Stimulated activated CD4-positive, alpha-beta T cell treated with anti-CD3 and anti-CD28 coated beads, Interleukin-2, amount 100 ng/mL, for 4 hours (primary cell): ENCODE data around the gene SIM2.
"Not testable (repeated sequence)": the region's sequence is repeated elsewhere in the genome, so short reads cannot be mapped to it uniquely, and the experiment has no call there.

Experiments used
- DNase-seq: peaks from one replicate; pipeline ENCODE4 v3.0.0-alpha.2; 2020; ENCODE audit warnings: low read depth

SIM2 gene

DNA sequence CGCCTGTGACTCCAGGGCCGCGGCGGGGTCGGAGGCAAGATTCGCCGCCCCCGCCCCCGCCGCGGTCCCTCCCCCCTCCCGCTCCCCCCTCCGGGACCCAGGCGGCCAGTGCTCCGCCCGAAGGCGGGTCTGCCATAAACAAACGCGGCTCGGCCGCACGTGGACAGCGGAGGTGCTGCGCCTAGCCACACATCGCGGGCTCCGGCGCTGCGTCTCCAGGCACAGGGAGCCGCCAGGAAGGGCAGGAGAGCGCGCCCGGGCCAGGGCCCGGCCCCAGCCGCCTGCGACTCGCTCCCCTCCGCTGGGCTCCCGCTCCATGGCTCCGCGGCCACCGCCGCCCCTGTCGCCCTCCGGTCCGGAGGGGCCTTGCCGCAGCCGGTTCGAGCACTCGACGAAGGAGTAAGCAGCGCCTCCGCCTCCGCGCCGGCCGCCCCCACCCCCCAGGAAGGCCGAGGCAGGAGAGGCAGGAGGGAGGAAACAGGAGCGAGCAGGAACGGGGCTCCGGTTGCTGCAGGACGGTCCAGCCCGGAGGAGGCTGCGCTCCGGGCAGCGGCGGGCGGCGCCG is at the start of gene SIM2:
SIM2 (plus strand) TSS at position 135 of the 565 bp plus-strand sequence. CDS start 632 bp downstream, outside the sequence.
- DNase-seq, result no peak

- DNase-seq, result no peak
Measured at GRCh38 chr21:36654324-36654723, 44.6 kb upstream of the SIM2 start.

- DNase-seq, result no peak
Measured at GRCh38 chr21:36654796-36655325, 44.1 kb upstream of the SIM2 start.

- no peak for DNase-seq
Measured at GRCh38 chr21:36656138-36656537, 42.8 kb upstream of the SIM2 start.

DNA sequence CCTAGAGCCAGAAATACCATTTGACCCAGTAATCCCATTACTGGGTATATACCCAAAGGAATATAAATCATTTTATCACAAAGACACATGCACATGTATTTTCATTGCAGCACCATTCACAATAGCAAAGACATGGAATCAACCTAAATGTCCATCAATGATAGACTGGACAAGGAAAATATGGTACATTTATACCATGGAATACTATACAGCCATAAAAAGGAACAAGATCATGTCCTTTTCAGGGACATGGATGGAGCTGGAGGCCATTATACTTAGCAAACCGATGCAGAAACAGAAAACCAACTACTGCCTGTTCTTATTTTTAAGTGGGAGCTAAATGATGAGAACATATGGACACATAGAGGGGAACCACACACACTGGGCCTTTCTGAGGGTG is 41.6 kb upstream of the SIM2 start:
- DNase-seq, result not testable (repeated sequence)

DNA sequence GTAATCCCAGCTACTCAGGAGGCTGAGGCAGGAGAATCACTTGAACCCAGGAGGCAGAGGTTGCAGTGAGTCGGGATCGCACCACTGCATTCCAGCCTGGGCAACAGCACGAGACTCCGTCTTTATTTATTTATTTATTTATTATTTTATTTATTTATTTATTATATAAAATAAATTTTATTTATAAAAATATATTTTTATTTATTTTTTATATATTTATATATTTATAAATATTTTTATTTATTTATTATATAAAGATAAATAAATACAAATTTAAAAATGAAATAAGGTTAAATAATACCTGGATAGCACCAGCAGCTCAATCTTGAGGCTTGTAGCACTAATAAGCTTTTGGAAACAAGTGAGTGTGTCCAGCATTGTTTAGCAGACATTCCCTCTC is 40.9 kb upstream of the SIM2 start:
- no peak for DNase-seq

DNA sequence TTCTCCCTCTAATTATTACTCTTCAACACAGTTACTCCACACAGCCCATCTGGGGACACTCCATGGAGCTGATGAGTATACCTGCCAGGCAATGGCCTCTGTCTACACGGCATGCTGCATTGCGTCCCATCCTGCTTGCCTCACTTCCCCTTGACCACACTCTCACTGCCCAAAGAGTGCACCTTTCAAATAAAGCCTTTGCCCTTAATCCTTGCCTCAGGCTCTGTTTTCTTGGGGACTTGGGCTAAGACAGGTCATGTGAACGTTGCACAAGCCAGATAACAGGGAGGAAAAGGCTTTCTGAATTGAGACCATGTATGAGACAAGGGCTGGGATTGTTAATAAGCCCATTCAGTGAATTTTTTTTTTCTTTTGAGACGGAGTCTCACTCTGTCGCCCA is 40.0 kb upstream of the SIM2 start:
- DNase-seq, result no peak

DNA sequence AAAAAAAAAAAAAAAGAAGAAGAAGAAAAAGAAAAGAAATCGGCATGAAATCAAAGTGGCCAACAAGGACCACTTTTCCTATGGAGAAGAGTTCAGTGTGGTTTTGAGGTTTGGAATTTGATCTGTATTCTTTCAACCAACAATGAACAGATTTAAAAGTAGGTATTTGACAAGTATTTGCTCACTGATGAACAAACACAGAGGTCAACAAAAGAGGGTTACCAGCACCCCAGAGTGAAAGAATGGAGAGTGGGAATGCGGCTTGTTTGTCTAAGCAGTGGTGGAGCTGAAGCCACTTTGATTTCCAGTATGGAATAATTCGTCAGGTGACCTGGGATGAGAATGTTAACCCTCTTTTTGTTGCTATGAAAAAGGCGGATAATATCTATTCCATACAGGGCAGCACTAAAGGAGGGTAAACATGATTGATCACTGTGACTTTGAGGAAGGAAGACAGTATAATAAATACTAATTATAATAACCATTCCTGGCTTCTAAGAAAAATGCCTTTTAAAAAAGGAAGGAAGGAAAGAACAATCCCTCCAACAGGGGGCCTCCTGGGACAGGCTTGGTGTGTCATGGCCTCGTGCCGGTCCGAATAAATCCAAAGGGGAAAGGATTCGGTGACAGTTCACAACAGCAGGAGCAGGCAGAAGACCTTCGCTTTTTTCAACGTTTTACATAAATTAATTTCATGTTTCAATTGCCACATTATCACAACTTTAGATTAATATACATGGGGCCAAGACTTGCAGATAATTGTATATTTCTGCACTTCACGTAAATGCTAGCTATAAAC is 37.2 kb upstream of the SIM2 start:
- DNase-seq, result no peak

DNA sequence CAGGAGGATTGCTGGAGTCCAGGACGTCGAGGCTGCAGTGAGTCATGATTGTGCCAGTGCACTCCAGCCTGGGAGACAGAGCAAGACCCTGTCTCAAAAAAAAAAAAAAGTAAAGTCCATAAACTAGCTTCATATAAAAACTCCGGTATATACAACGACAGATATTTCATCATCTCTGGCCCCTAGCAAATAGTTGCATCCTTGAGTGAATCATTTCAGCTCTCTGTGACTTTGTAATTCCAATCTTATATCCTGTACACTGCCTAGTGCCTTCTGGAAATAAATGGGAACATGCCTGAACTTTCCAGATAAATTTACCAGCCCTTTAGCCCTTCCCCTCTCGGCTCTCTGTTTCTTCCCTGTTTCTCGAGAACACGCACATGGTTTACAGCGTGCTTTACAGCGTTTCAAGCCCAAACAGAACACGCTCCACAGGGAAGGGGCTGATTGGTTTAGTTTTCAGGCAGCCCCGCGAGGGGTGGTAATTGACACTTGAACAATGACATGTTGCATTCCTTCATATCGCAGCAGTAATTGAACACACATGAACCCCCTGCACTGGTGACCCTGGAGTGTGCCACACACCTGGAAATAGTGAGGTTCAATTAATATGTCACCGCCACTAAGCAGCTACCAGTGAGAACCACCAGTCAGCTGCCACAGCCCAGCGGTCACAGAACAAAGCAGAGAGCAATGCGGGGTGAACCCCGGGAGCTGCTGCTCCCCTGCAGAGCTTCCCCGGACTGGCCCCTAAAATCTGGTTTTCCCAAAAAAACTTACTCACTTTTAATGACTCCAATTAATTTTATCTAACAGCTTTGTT is 35.7 kb upstream of the SIM2 start:
- no peak for DNase-seq

DNA sequence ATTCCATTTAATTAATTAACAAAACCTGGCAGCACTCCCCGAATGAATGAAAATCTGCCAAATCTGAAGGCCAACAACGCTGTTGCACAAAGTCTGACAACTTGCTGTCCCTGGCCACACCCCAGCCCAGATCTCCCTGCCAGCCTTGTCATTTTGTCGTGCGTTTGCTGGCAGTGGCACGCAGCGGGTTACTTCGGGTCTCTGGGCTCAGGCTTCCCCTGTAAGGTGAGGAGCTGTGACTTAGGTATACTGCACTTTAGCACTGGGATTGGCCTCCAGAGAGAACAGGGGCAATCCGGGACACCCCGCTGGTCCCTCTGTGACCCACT is 34.3 kb upstream of the SIM2 start:
- no peak for DNase-seq

DNA sequence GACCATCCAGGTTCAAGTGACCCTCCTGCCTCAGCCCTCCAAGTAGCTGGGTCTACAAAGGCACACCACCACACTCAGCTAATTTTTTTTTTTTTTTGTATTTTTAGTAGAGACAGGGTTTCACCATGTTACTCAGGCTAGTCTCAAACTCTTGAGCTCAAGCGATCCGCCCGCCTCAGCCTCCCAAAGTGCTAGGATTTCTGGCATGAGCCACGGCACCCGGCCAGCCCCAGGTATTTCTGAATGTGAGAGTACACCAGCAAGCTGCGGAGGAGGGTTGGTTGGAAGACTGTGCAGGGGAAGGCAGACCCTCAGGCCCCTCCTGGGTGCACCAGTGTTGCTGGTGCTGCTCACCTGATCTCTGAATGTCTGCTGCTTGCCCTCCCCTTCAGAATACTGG is 33.1 kb upstream of the SIM2 start:
- DNase-seq, result no peak

DNA sequence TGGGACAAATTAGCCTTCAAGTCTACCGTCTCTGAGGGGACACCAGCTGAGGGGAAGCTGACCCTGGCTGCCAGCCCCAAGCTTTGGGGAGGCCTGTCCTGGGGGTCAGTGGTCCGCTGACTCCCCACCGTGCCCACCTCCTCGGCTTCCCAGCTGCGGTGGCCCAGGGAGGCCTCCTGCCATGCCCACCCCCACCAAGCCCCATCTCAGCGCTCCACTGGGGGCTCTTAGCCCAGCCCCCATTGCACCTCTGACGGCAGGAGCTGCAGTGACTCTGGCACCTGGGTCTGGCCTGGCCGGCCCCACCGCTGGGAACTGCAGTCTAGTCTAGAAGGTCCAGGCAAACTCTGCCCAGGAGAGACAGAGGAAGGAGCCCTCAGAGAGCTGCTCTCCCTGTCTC is 30.2 kb upstream of the SIM2 start:
- DNase-seq, result no peak

GRCh38 chr21:36671836-36672235 is 27.1 kb upstream of the SIM2 start:
- no peak for DNase-seq

GRCh38 chr21:36672296-36672695 is 26.6 kb upstream of the SIM2 start:
- not testable (repeated sequence) for DNase-seq

DNA sequence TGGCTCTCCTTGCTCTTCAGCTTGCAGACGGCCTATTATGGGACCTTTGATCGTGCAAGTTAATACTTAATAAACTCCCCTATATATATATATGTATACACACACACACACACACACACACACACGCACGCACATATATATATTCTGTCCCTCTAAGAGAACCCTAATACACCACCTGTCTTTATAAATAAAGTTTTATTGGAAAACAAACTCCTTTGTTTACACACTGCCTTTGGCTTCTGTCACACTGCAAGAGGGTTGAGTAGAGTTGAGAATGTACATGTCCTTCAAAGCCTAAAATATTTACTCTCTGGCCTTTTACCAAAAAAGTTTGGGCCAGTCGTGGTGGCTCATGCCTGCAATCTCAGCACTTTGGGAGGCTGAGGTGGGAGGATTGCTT is 26.2 kb upstream of the SIM2 start:
- no peak for DNase-seq

DNA sequence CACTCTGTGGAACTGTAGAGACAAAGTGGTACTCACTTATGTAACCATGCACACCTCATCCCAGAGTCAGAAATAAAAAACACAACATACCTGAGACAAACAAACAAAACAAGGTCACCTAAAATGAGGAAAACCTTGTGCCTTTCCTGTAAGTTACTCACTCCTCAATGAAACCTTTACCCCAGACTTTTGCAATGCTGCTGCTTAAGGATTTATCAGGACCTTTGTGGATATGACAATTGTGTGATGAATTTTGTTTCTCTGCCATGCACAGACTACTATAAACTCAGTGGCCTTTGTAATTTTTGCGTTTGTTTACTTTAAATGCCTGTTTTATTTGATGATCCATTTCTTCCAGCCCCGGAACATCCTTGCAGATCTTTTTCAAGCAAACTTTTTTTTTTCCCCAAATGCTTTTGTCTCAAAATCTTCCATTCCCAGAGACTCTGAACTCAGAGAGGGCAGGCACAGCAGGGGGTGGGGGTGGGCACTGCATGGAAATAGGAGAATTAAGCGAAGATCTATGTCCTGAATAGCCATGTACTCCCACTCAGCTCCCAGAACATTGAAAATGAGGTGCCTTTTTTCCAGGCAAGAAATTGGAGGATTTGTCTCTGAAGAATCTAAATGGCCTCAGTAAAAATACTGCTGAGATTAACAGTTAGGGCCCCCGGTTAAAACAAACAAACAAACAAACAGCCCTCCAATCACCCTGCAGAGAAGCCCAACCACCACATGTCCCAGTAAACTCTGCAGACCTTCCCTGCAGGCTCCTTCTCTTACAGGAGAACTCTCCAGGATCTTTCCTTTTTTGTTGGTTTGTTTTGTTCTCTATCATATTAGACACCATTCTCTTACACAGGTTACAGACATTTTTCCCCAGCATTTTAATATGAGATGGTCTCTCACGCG is 22.6 kb upstream of the SIM2 start:
- DNase-seq, result no peak

DNA sequence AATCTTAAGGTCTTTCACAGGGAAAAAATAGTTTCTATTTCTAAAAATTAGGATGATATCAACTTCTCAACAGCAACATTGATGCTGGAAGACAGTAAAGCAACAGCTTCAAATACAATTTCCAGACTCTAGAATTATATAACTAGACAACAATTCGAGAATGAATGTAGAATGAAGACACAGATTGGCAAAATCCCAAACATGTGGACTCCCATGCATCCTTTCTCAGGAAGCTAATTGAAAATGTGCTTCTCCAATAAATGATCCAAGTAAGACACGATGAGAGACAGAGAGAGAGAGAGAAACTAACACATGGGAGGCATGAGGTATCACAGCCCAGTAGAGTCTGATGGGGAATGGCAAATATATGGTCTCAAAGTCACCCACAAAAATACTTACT is 21.5 kb upstream of the SIM2 start:
- DNase-seq, result no peak

GRCh38 chr21:36678538-36678937 is 20.4 kb upstream of the SIM2 start:
- DNase-seq, result no peak

DNA sequence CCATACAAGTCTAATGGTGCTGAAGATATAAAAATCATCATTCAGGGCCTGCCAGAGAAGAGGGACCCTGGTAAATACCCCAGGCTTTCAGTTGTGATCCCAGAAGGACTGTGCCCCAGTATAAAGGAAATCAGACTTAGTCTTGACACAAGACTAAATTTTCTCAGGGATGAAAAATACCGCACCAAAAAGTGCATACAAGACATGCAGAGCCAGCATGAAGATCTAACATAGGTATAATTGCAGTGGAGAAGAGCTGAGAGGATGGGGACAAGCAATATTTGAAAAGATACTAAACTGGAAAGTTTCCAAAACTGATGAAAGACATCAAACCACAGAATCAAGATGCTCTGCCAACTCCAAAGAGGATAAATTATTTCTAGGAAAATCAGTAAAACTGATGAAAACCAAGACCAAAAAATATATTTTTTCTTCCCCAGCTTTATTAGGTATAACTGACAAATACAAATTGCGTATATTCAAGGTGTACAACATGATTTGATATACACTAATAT is 17.7 kb upstream of the SIM2 start:
- no peak for DNase-seq

DNA sequence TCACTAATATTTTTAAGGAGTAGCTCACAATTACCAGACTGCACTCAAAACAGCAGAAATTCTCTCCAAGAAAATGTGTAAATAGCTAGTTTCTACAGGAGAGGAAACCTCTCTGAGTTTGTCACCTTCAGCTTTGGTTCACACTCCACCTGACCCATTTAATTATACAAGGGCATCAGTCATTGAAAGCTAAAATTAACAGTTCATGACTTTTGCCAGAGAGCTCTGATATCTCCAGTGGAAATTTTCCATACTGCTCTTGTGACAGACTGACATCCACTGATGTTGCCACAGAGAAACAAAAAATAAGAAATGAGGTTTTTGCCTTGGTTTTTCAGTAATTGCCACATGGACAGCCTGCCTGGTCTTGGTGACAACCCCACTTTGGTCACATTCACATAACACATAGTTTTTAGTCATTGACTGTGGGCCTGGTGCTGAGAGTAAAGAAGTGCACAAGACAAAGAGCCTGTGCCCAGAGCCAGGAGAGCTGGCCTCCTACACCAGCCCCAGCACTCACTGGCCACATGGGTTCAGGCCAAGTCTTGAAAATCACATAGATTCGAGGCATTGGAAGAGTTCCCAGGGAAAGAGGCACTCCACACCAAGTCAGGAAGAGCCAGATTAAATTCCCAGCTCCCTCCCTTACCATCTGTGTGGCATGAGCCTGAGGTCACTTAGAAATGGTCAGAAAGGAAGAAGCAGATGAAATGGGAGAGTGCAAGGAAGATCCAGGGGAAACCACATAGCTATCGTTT is 13.8 kb upstream of the SIM2 start:
- no peak for DNase-seq

- no peak for DNase-seq
Measured at GRCh38 chr21:36686955-36687354, 12.0 kb upstream of the SIM2 start.
